ENCODE data around the gene USP31. TPM values are rescaled to one million over a fixed set of nuclear protein-coding genes. Genes with fewer than 3 reads are reported as not detected.

The USP31 gene, protein sequence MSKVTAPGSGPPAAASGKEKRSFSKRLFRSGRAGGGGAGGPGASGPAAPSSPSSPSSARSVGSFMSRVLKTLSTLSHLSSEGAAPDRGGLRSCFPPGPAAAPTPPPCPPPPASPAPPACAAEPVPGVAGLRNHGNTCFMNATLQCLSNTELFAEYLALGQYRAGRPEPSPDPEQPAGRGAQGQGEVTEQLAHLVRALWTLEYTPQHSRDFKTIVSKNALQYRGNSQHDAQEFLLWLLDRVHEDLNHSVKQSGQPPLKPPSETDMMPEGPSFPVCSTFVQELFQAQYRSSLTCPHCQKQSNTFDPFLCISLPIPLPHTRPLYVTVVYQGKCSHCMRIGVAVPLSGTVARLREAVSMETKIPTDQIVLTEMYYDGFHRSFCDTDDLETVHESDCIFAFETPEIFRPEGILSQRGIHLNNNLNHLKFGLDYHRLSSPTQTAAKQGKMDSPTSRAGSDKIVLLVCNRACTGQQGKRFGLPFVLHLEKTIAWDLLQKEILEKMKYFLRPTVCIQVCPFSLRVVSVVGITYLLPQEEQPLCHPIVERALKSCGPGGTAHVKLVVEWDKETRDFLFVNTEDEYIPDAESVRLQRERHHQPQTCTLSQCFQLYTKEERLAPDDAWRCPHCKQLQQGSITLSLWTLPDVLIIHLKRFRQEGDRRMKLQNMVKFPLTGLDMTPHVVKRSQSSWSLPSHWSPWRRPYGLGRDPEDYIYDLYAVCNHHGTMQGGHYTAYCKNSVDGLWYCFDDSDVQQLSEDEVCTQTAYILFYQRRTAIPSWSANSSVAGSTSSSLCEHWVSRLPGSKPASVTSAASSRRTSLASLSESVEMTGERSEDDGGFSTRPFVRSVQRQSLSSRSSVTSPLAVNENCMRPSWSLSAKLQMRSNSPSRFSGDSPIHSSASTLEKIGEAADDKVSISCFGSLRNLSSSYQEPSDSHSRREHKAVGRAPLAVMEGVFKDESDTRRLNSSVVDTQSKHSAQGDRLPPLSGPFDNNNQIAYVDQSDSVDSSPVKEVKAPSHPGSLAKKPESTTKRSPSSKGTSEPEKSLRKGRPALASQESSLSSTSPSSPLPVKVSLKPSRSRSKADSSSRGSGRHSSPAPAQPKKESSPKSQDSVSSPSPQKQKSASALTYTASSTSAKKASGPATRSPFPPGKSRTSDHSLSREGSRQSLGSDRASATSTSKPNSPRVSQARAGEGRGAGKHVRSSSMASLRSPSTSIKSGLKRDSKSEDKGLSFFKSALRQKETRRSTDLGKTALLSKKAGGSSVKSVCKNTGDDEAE (N-terminal part only)
- 1 to 10 TPM; 6.1 to 6.6 (median 6.3) TPM for total RNA-seq
- 3.9 TPM for total RNA-seq (2013)

GRCh38 chr16:23149267-23149992 lies at the start of gene USP31:
TSS of gene USP31 (minus strand) at chr16:23149452. CDS start at chr16:23149270, 182 bp downstream.
- H3K27me3 Mint-ChIP-seq (ENCODE audit: low read depth in 2 of 2) = peaks cover 4 to 13% of the 10 kb centered on the region in 2 donors
- Histone ChIP-seq H3K4me1 (ENCODE audit: control insufficient read depth, insufficient read depth, low read length) (peaks cover 9% of the 10 kb centered on the region), H3K4me3 (ENCODE audit: low read length) (peak within 1 kb of the TSS; percentile 63), H3K36me3 (ENCODE audit: control insufficient read depth, insufficient read depth, low read length) (no peaks in the 10 kb centered on the region), H3K27me3 (ENCODE audit: control insufficient read depth, insufficient read depth, low read length) (peaks cover 2% of the 10 kb centered on the region), H3K9me3 (ENCODE audit: control insufficient read depth, insufficient read depth, low read length) (no peaks in the 10 kb centered on the region), H3K27ac (ENCODE audit: low read length) (peak within 1 kb of the TSS; percentile 2)
- no peak for TF ChIP-seq CTCF (IDR thresholded peaks at IDR 0.05)
- intact Hi-C loops (cut with micrococcal nuclease) = loop anchor here (5.0 kb wide), 1 partner anchor 1552 kb away; the partner anchor contains the start of gene METTL9
- no peaks in the 10 kb centered on the region for H3K9me3 Mint-ChIP-seq
- H3K4me1 Mint-ChIP-seq = peaks cover 17% of the 10 kb centered on the region in 2 donors
- ATAC-seq = peak; percentile 94 to 96 (median 96)
- WGBS (ENCODE audit: insufficient coverage) = under 1% methylated on average over 75 of the region's 75 CpGs
- peak within 1 kb of the TSS; percentile 97 for H3K4me3 Mint-ChIP-seq
- peak within 1 kb of the TSS; percentile 79 for H3K27ac Mint-ChIP-seq
- no peaks in the 10 kb centered on the region for H3K36me3 Mint-ChIP-seq
- DNase-seq = peak; percentile 86 to 94

DNA sequence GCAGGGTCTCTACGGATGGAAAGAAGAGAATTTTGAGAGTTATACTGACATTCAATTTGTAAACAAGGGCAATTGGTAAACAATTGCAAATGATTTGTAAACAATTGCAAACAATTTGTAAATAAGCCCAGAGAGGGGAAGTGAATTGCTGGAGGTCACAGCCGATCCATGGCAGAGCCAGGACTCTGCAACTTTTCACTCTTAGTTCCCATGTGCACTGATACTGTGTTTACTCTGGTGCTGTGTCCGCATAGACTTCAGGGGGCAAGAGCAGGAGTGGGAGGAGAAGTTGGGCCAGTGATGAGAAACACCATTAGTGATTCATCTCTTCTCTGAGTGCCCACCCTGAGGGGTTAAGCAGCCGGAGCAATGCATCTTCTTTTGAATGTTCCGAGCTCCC lies 47.3 kb upstream of the USP31 start:
- H3K4me3 Mint-ChIP-seq = no peak overlapping the region
- no peak for DNase-seq
- H3K9me3 Mint-ChIP-seq = no peaks in the 10 kb centered on the region
- H3K27ac Mint-ChIP-seq = no peak overlapping the region
- Histone ChIP-seq H3K4me1 (ENCODE audit: control insufficient read depth, insufficient read depth, low read length) (no peaks in the 10 kb centered on the region), H3K36me3 (ENCODE audit: control insufficient read depth, insufficient read depth, low read length) (no peaks in the 10 kb centered on the region), H3K9me3 (ENCODE audit: control insufficient read depth, insufficient read depth, low read length) (no peaks in the 10 kb centered on the region), H3K4me3 (ENCODE audit: low read length) (no peak overlapping the region), H3K27me3 (ENCODE audit: control insufficient read depth, insufficient read depth, low read length) (no peaks in the 10 kb centered on the region), H3K27ac (ENCODE audit: low read length) (no peak overlapping the region)
- 42% methylated on average over 5 of the region's 5 CpGs for WGBS (ENCODE audit: insufficient coverage)
- H3K36me3 Mint-ChIP-seq = no peaks in the 10 kb centered on the region
- H3K27me3 Mint-ChIP-seq (ENCODE audit: low read depth in 2 of 2) = peaks cover 14 to 20% of the 10 kb centered on the region in 2 donors
- ATAC-seq = no peak
- TF ChIP-seq CTCF (IDR thresholded peaks at IDR 0.05) = no peak
- H3K4me1 Mint-ChIP-seq = peaks cover 0 to 13% of the 10 kb centered on the region in 2 donors
- intact Hi-C loops (cut with micrococcal nuclease) = no loop called here

DNA sequence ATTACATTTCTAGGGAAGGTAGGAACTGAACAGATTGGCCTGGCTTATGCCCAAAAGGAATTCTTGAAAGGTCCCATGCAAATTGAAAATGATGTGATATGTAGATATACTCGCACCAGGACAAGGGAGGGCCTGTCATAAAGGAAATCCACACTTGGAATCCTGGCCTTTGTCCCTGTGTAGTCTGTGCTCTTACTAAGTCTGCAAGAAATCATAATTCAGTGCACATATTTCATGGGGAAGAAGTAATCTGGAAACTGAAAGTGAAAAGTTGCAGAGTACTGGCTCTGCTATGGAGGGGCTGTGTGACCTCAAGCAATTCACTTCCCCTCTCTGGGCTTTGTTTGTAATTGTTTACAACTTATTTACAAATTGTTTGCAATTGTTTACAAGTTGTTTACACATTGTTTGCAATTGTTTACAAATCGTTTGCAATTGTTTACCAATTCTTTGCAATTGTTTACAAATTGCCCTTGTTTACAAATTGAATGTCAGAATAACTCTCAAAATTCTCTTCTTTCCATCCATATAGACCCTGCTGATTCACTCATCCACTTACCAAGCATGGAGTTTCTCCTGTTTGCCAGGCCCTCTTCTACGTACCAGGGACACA lies 46.2 kb upstream of the USP31 start:
- DNase-seq (no peak), ATAC-seq (no peak)
- intact Hi-C loops (cut with micrococcal nuclease) = no loop called here
- Histone ChIP-seq H3K27me3 (ENCODE audit: control insufficient read depth, insufficient read depth, low read length) (no peaks in the 10 kb centered on the region), H3K36me3 (ENCODE audit: control insufficient read depth, insufficient read depth, low read length) (no peaks in the 10 kb centered on the region), H3K27ac (ENCODE audit: low read length) (no peak overlapping the region), H3K9me3 (ENCODE audit: control insufficient read depth, insufficient read depth, low read length) (no peaks in the 10 kb centered on the region), H3K4me1 (ENCODE audit: control insufficient read depth, insufficient read depth, low read length) (no peaks in the 10 kb centered on the region), H3K4me3 (ENCODE audit: low read length) (no peak overlapping the region)
- no peak overlapping the region for H3K4me3 Mint-ChIP-seq
- WGBS (ENCODE audit: insufficient coverage) = 53% methylated on average over 2 of the region's 3 CpGs
- no peaks in the 10 kb centered on the region for H3K36me3 Mint-ChIP-seq
- H3K27me3 Mint-ChIP-seq (ENCODE audit: low read depth in 2 of 2) = peaks cover 11 to 16% of the 10 kb centered on the region in 2 donors
- no peaks in the 10 kb centered on the region for H3K9me3 Mint-ChIP-seq
- no peak overlapping the region for H3K27ac Mint-ChIP-seq
- TF ChIP-seq CTCF (IDR thresholded peaks at IDR 0.05) = no peak
- peaks cover 0 to 13% of the 10 kb centered on the region in 2 donors for H3K4me1 Mint-ChIP-seq
